CD4-positive, alpha-beta T cell (primary cell): ENCODE data around the gene DBX2. TPM values are rescaled to one million over a fixed set of nuclear protein-coding genes. Genes with fewer than 3 reads are reported as not detected.
"Not testable (repeated sequence)": the region's sequence is repeated elsewhere in the genome, so short reads cannot be mapped to it uniquely, and the experiment has no call there.

Experiments used
- ATAC-seq: fragments of 200-7000 bp; cut with Tn5 transposase; one replicate; pipeline ENCODE4 v1.10.0; 2022; ENCODE audit warnings: mild to moderate bottlenecking; ENCODE audit not compliant: poor library complexity
- CTCF ChIA-PET: fragments of 350-600 bp; sonication (Branson Sonifier 250); formaldehyde crosslinking; loops from one replicate; lab custom pipeline; 2021; ENCODE audit warnings: antibody characterized with exemption, inconsistent platforms; lab: Charles Lee
- POLR2A ChIA-PET: fragments of 350-600 bp; sonication (Branson Sonifier 250); formaldehyde crosslinking; loops from one replicate; lab custom pipeline; 2021; ENCODE audit warnings: antibody characterized with exemption, inconsistent platforms; lab: Charles Lee
- DNase-seq, 14 experiments: peaks; one replicate each; pipeline ENCODE4 v3.0.0-alpha.2; 2013 to 2020; ENCODE audit warnings: mixed read lengths in 2 of 14
- H3K27ac ChIP-seq, 2 donors: one replicate each; pipeline versions ENCODE4 v1.5.1 to v1.7.0; 2013; ENCODE audit warnings: low read length in 2 of 2, low read depth in 1 of 2, mild to moderate bottlenecking in 1 of 2
- H3K27me3 ChIP-seq, 2 experiments: 1 replicate in 1 of 2; 2 replicates in 1 of 2; pipeline versions ENCODE4 v1.6.1 to v1.7.0; 2013; ENCODE audit warnings: low read length in 2 of 2, control low read depth in 1 of 2, mild to moderate bottlenecking in 1 of 2, moderate library complexity in 1 of 2; ENCODE audit not compliant: insufficient read depth in 2 of 2, control insufficient read depth in 1 of 2
- H3K36me3 ChIP-seq: one replicate; pipeline ENCODE4 v1.6.1; 2013; ENCODE audit warnings: low read length, control low read depth; ENCODE audit not compliant: insufficient read depth
- H3K4me1 ChIP-seq: one replicate; pipeline ENCODE4 v1.6.1; 2013; ENCODE audit warnings: low read length, control low read depth; ENCODE audit not compliant: insufficient read depth
- H3K4me3 ChIP-seq: one replicate; pipeline ENCODE4 v1.5.1; 2013; ENCODE audit warnings: mild to moderate bottlenecking, low read length, moderate library complexity
- H3K9me3 ChIP-seq, 2 experiments: 1 replicate in 1 of 2; 2 replicates in 1 of 2; pipeline versions ENCODE4 v1.6.1 to v1.7.0; 2013; ENCODE audit warnings: low read length in 2 of 2, mild to moderate bottlenecking in 2 of 2, control low read depth in 1 of 2, moderate library complexity in 1 of 2; ENCODE audit not compliant: control insufficient read depth in 1 of 2, insufficient read depth in 1 of 2
- H3K27ac Mint-ChIP-seq: one replicate; pipeline ENCODE4 v1.8.0; 2020; ENCODE audit warnings: mixed read lengths
- H3K27me3 Mint-ChIP-seq: one replicate; pipeline ENCODE4 v1.8.0; 2021; ENCODE audit warnings: mixed read lengths
- H3K36me3 Mint-ChIP-seq: one replicate; pipeline ENCODE4 v1.8.0; 2021; ENCODE audit warnings: low read depth, mixed read lengths
- H3K4me1 Mint-ChIP-seq: one replicate; pipeline ENCODE4 v1.8.0; 2021; ENCODE audit warnings: low read depth, mixed read lengths
- H3K4me3 Mint-ChIP-seq: one replicate; pipeline ENCODE4 v1.8.0; 2020; ENCODE audit warnings: mild to moderate bottlenecking, mixed read lengths
- H3K9me3 Mint-ChIP-seq: one replicate; pipeline ENCODE4 v1.8.0; 2020; ENCODE audit warnings: mixed read lengths
- intact Hi-C, 2 experiments: fragments of 100-400 bp; cut with DNase I in 1 of 2; cut with micrococcal nuclease in 1 of 2; formaldehyde crosslinking; loops; one replicate each; pipeline versions ENCODE4 v1.15.1 to v1.9.0; 2023 to 2025; cut with DNase I, micrococcal nuclease
- total RNA-seq, 174 experiments: library from RNA in 2 of 174; stranded (reverse) in 2 of 174; gene quantifications; one replicate each; pipeline ENCODE4 v1.2.3 and lab custom pipeline; 2021 to 2026
- TF ChIP-seq, protein P1 (sequence below): fragments of 200-600 bp; IDR thresholded peaks from one replicate; pipeline ENCODE4 v1.8.0; 2022; ENCODE audit warnings: antibody characterized with exemption, mild to moderate bottlenecking

DBX2 gene
- total RNA-seq, 2 experiments from 2014 or later, result not detected

GRCh38 chr12:45008211-45008610, 42.7 kb downstream of the DBX2 start:
- ATAC-seq (no peak), DNase-seq (no peak)
- no peaks in the 10 kb centered on the region for H3K9me3 Mint-ChIP-seq
- TF ChIP-seq, protein P1, sequence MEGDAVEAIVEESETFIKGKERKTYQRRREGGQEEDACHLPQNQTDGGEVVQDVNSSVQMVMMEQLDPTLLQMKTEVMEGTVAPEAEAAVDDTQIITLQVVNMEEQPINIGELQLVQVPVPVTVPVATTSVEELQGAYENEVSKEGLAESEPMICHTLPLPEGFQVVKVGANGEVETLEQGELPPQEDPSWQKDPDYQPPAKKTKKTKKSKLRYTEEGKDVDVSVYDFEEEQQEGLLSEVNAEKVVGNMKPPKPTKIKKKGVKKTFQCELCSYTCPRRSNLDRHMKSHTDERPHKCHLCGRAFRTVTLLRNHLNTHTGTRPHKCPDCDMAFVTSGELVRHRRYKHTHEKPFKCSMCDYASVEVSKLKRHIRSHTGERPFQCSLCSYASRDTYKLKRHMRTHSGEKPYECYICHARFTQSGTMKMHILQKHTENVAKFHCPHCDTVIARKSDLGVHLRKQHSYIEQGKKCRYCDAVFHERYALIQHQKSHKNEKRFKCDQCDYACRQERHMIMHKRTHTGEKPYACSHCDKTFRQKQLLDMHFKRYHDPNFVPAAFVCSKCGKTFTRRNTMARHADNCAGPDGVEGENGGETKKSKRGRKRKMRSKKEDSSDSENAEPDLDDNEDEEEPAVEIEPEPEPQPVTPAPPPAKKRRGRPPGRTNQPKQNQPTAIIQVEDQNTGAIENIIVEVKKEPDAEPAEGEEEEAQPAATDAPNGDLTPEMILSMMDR, result no peak
- CTCF ChIA-PET, result no interaction called here
- no peaks in the 10 kb centered on the region for H3K9me3 ChIP-seq
- no peak overlapping the region for H3K4me3 ChIP-seq
- H3K4me1 Mint-ChIP-seq, result no peaks in the 10 kb centered on the region
- H3K27ac Mint-ChIP-seq, result no peak overlapping the region
- intact Hi-C loops, result no loop called here
- H3K27me3 Mint-ChIP-seq, result peaks cover 10% of the 10 kb centered on the region
- H3K27me3 ChIP-seq, result peaks cover 4 to 6% of the 10 kb centered on the region in 2 experiments
- H3K36me3 Mint-ChIP-seq, result no peaks in the 10 kb centered on the region
- POLR2A ChIA-PET, result no interaction called here
- no peaks in the 10 kb centered on the region for H3K4me1 ChIP-seq
- H3K36me3 ChIP-seq, result no peaks in the 10 kb centered on the region
- no peak overlapping the region for H3K27ac ChIP-seq
- H3K4me3 Mint-ChIP-seq, result no peak overlapping the region

DNA sequence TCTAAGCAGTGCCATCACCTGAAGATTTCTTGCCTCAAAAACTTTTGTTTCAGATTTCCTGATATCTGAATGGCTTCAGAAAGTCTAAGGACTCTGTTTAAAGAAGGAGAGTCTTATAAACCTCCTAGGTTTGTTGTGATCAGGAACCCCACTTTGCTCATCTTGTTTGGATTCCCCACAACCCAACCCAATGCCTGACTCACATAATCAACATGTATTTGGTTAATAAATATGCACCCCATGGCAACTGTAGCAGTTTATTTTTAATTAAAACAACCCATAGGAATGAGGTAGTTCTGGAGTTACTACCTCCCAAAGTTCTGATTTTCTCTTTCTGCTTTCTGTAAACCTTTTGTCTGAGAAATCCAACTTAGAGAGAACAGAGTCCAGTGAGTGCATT, 51.5 kb downstream of the DBX2 start:
- Mint-ChIP-seq H3K27me3 (no peaks in the 10 kb centered on the region), H3K27ac (no peak overlapping the region), H3K4me1 (no peaks in the 10 kb centered on the region), H3K4me3 (no peak overlapping the region), H3K9me3 (no peaks in the 10 kb centered on the region), H3K36me3 (no peaks in the 10 kb centered on the region)
- H3K36me3 ChIP-seq, result no peaks in the 10 kb centered on the region
- peaks cover 0 to 4% of the 10 kb centered on the region in 2 experiments for H3K9me3 ChIP-seq
- POLR2A ChIA-PET, result no interaction called here
- H3K4me1 ChIP-seq, result no peaks in the 10 kb centered on the region
- TF ChIP-seq, protein P1, result no peak
- no peak for DNase-seq
- H3K27ac ChIP-seq, result no peak overlapping the region
- intact Hi-C loops, result no loop called here
- ATAC-seq, result no peak
- H3K27me3 ChIP-seq, result peaks cover 0 to 6% of the 10 kb centered on the region in 2 experiments
- CTCF ChIA-PET, result no interaction called here
- H3K4me3 ChIP-seq, result no peak overlapping the region

DNA sequence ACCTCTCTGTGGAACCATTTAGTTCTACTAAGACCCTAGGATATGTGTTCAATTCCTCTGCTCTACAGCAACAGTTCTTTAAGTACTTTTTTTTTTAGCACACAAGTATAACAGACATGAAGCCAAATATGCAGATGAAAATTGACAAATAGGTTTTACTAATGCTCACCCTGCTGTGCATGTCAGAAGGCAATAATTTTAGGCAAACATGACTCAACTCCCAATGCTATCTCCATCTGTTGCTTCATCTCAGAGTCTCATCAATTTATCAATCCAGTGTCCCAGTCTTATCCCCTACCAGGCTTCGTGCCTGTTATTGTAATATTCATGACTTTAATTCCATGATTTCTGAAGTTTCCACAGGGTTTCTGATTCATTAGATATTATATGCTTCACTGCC, 57.7 kb downstream of the DBX2 start:
- no peak overlapping the region for H3K4me3 Mint-ChIP-seq
- DNase-seq, result no peak
- Histone ChIP-seq H3K4me1 (no peaks in the 10 kb centered on the region), H3K4me3 (no peak overlapping the region), H3K27ac (no peak overlapping the region), H3K27me3 (peaks cover 0 to 9% of the 10 kb centered on the region in 2 experiments), H3K36me3 (no peaks in the 10 kb centered on the region), H3K9me3 (no peaks in the 10 kb centered on the region)
- H3K36me3 Mint-ChIP-seq, result no peaks in the 10 kb centered on the region
- peaks cover 11% of the 10 kb centered on the region for H3K27me3 Mint-ChIP-seq
- H3K4me1 Mint-ChIP-seq, result no peaks in the 10 kb centered on the region
- ATAC-seq, result no peak
- ChIA-PET CTCF (no interaction called here), POLR2A (no interaction called here)
- no peak overlapping the region for H3K27ac Mint-ChIP-seq
- intact Hi-C loops, result no loop called here
- TF ChIP-seq, protein P1, result no peak
- H3K9me3 Mint-ChIP-seq, result no peaks in the 10 kb centered on the region

DNA sequence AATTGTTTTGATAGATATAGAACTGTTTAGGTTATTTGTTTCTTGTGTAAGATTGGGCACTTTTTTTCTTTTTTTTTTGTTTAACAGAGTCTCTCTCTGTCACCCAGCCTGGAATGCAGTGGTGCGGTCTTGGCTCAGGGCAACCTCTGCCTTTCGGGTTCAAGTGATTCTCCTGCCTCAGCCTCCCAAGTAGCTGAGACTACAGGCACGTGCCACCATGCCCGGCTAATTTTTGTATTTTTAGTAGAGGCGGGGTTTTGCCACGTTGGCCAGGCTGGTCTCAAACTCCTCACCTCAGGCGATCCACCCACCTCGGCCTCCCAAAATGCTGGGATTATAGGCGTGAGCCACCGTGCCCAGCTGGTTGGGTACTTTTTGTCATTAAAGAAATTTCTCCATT, 66.0 kb downstream of the DBX2 start:
- H3K36me3 Mint-ChIP-seq, H3K4me3 Mint-ChIP-seq, CTCF ChIA-PET, H3K27ac Mint-ChIP-seq, ATAC-seq, H3K9me3 Mint-ChIP-seq, H3K27ac ChIP-seq, intact Hi-C loops, H3K4me3 ChIP-seq, POLR2A ChIA-PET, H3K9me3 ChIP-seq, H3K4me1 ChIP-seq, H3K27me3 ChIP-seq, H3K4me1 Mint-ChIP-seq, DNase-seq, H3K36me3 ChIP-seq: not testable (repeated sequence)
- peaks cover 22% of the 10 kb centered on the region for H3K27me3 Mint-ChIP-seq
